Natural killer cell treated with Interleukin-12 subunit alpha and Interleukin-12 subunit beta and Interleukin-15 and Interleukin-18, amount 100 ng/mL, for 72 hours (primary cell): Measurements from ENCODE around the gene DKK3. TPM values are rescaled to one million over a fixed set of nuclear protein-coding genes. Genes with fewer than 3 reads are reported as not detected.

ENCODE experiments used
- ATAC-seq, 2 donors: fragments of 150-1000 bp; cut with Tn5 transposase in 1 of 2; sonication (Bioruptor Pico), chemical (Tn5 transposase) in 1 of 2; 2 replicates each; pipeline ENCODE4 v1.10.0; 2021
- DNase-seq: peaks from one replicate; pipeline ENCODE4 v3.0.0; 2022; ENCODE audit warnings: low spot score
- H3K27ac Mint-ChIP-seq, 2 donors: 1 replicate in 1 of 2; 2 replicates in 1 of 2; pipeline ENCODE4 v1.8.0; 2022; ENCODE audit warnings: mixed read lengths in 2 of 2, mild to moderate bottlenecking in 1 of 2, moderate library complexity in 1 of 2
- H3K27me3 Mint-ChIP-seq, 2 donors: 1 replicate in 1 of 2; 2 replicates in 1 of 2; pipeline ENCODE4 v1.8.0; 2022; ENCODE audit warnings: mixed read lengths in 2 of 2
- H3K36me3 Mint-ChIP-seq: one replicate; pipeline ENCODE4 v1.8.0; 2022; ENCODE audit warnings: mixed read lengths
- H3K4me1 Mint-ChIP-seq, 2 donors: 1 replicate in 1 of 2; 2 replicates in 1 of 2; pipeline ENCODE4 v1.8.0; 2022; ENCODE audit warnings: low read depth in 2 of 2, mixed read lengths in 2 of 2, mild to moderate bottlenecking in 1 of 2
- H3K4me3 Mint-ChIP-seq: one replicate; pipeline ENCODE4 v1.8.0; 2022; ENCODE audit warnings: mixed read lengths
- H3K9me3 Mint-ChIP-seq: 2 replicates; pipeline ENCODE4 v1.8.0; 2022; ENCODE audit warnings: mixed read lengths
- total RNA-seq, 2 donors: library from RNA; stranded (reverse); gene quantifications; one replicate each; pipeline ENCODE4 v1.2.3, GENCODE V29; 2022

DKK3 gene
- total RNA-seq, 2 donors from 2014 or later: not detected

GRCh38 chr11:12020546-12020945 is 12.1 kb upstream of the DKK3 start:
- no peak overlapping the region for H3K4me3 Mint-ChIP-seq
- ATAC-seq (no peak), DNase-seq (no peak)
- no peak overlapping the region for H3K27ac Mint-ChIP-seq
- H3K4me1 Mint-ChIP-seq: no peaks in the 10 kb centered on the region
- no peaks in the 10 kb centered on the region for H3K9me3 Mint-ChIP-seq
- H3K27me3 Mint-ChIP-seq: peaks cover 28 to 35% of the 10 kb centered on the region in 2 donors
- H3K36me3 Mint-ChIP-seq: peaks cover 4% of the 10 kb centered on the region

GRCh38 chr11:12019866-12020416 is 11.5 kb upstream of the DKK3 start:
- Mint-ChIP-seq H3K27ac (no peak overlapping the region), H3K9me3 (no peaks in the 10 kb centered on the region), H3K27me3 (peaks cover 33 to 35% of the 10 kb centered on the region in 2 donors), H3K4me1 (no peaks in the 10 kb centered on the region), H3K4me3 (no peak overlapping the region), H3K36me3 (peaks cover 4% of the 10 kb centered on the region)
- ATAC-seq (no peak), DNase-seq (no peak)

GRCh38 chr11:12019337-12019736 is 10.9 kb upstream of the DKK3 start:
- Mint-ChIP-seq H3K36me3 (peaks cover under 1% of the 10 kb centered on the region), H3K27me3 (peaks cover 30 to 37% of the 10 kb centered on the region in 2 donors), H3K27ac (no peak overlapping the region), H3K9me3 (no peaks in the 10 kb centered on the region), H3K4me1 (no peaks in the 10 kb centered on the region), H3K4me3 (no peak overlapping the region)
- ATAC-seq (no peak), DNase-seq (no peak)

- Mint-ChIP-seq H3K4me1 (no peaks in the 10 kb centered on the region), H3K27ac (no peak overlapping the region), H3K36me3 (no peaks in the 10 kb centered on the region), H3K9me3 (no peaks in the 10 kb centered on the region), H3K4me3 (no peak overlapping the region), H3K27me3 (peaks cover 39 to 48% of the 10 kb centered on the region in 2 donors)
- peak in 1 of 2 donors; percentile 28 for ATAC-seq
- DNase-seq: no peak
Measured at GRCh38 chr11:12017865-12018453, 9.5 kb upstream of the DKK3 start.

- no peaks in the 10 kb centered on the region for H3K4me1 Mint-ChIP-seq
- H3K9me3 Mint-ChIP-seq: no peaks in the 10 kb centered on the region
- H3K36me3 Mint-ChIP-seq: no peaks in the 10 kb centered on the region
- H3K4me3 Mint-ChIP-seq: no peak overlapping the region
- DNase-seq (no peak), ATAC-seq (no peak)
- H3K27ac Mint-ChIP-seq: no peak overlapping the region
- peaks cover 41 to 43% of the 10 kb centered on the region in 2 donors for H3K27me3 Mint-ChIP-seq
Measured at GRCh38 chr11:12017243-12017678, 8.8 kb upstream of the DKK3 start.

GRCh38 chr11:12016246-12016645 is 7.8 kb upstream of the DKK3 start:
- H3K9me3 Mint-ChIP-seq: no peaks in the 10 kb centered on the region
- no peak overlapping the region for H3K27ac Mint-ChIP-seq
- H3K4me3 Mint-ChIP-seq: no peak overlapping the region
- peaks cover 42 to 48% of the 10 kb centered on the region in 2 donors for H3K27me3 Mint-ChIP-seq
- H3K4me1 Mint-ChIP-seq: no peaks in the 10 kb centered on the region
- H3K36me3 Mint-ChIP-seq: no peaks in the 10 kb centered on the region
- DNase-seq: no peak
- ATAC-seq: no peak

GRCh38 chr11:12015486-12015885 is 7.1 kb upstream of the DKK3 start:
- Mint-ChIP-seq H3K27ac (no peak overlapping the region), H3K4me3 (no peak overlapping the region), H3K27me3 (peaks cover 47 to 53% of the 10 kb centered on the region in 2 donors), H3K9me3 (no peaks in the 10 kb centered on the region), H3K4me1 (no peaks in the 10 kb centered on the region), H3K36me3 (no peaks in the 10 kb centered on the region)
- DNase-seq (no peak), ATAC-seq (no peak)

- no peak overlapping the region for H3K27ac Mint-ChIP-seq
- H3K9me3 Mint-ChIP-seq: no peaks in the 10 kb centered on the region
- ATAC-seq: no peak
- H3K36me3 Mint-ChIP-seq: no peaks in the 10 kb centered on the region
- peaks cover 52 to 54% of the 10 kb centered on the region in 2 donors for H3K27me3 Mint-ChIP-seq
- H3K4me1 Mint-ChIP-seq: peaks cover 0 to 4% of the 10 kb centered on the region in 2 donors
- H3K4me3 Mint-ChIP-seq: no peak overlapping the region
- DNase-seq: no peak
Measured at GRCh38 chr11:12013781-12014180, 5.4 kb upstream of the DKK3 start.

GRCh38 chr11:12009617-12010321 is 1.3 kb upstream of the DKK3 start:
- Mint-ChIP-seq H3K27ac (no peak overlapping the region), H3K36me3 (no peaks in the 10 kb centered on the region), H3K4me3 (peak overlapping the region; percentile 73), H3K9me3 (no peaks in the 10 kb centered on the region), H3K4me1 (peaks cover 0 to 4% of the 10 kb centered on the region in 2 donors), H3K27me3 (peaks cover 60 to 74% of the 10 kb centered on the region in 2 donors)
- ATAC-seq (no peak), DNase-seq (no peak)

- H3K9me3 Mint-ChIP-seq: no peaks in the 10 kb centered on the region
- H3K4me1 Mint-ChIP-seq: peaks cover 0 to 4% of the 10 kb centered on the region in 2 donors
- ATAC-seq: peak; percentile 44 to 63
- no peaks in the 10 kb centered on the region for H3K36me3 Mint-ChIP-seq
- H3K4me3 Mint-ChIP-seq: peak overlapping the region; percentile 73
- peaks cover 60 to 81% of the 10 kb centered on the region in 2 donors for H3K27me3 Mint-ChIP-seq
- H3K27ac Mint-ChIP-seq: no peak overlapping the region
- DNase-seq: no peak
Measured at GRCh38 chr11:12008790-12009616, 577 bp upstream of the DKK3 start.

- no peak overlapping the region for H3K27ac Mint-ChIP-seq
Measured at GRCh38 chr11:12007230-12007593, 1.2 kb downstream of the DKK3 start.

GRCh38 chr11:12006552-12007229 is 1.7 kb downstream of the DKK3 start:
- H3K9me3 Mint-ChIP-seq: no peaks in the 10 kb centered on the region
- ATAC-seq: peak in 1 of 2 donors; percentile 8
- H3K4me3 Mint-ChIP-seq: no peak overlapping the region
- no peaks in the 10 kb centered on the region for H3K36me3 Mint-ChIP-seq
- no peak overlapping the region for H3K27ac Mint-ChIP-seq
- H3K4me1 Mint-ChIP-seq: peaks cover 0 to 4% of the 10 kb centered on the region in 2 donors
- DNase-seq: no peak
- H3K27me3 Mint-ChIP-seq: peaks cover 55 to 67% of the 10 kb centered on the region in 2 donors

More at GRCh38 chr11:12007230-12007593, 1.2 kb downstream of the DKK3 start:
- ATAC-seq: no peak
- H3K36me3 Mint-ChIP-seq: no peaks in the 10 kb centered on the region
- peaks cover 57 to 70% of the 10 kb centered on the region in 2 donors for H3K27me3 Mint-ChIP-seq
- no peak for DNase-seq
- no peak overlapping the region for H3K4me3 Mint-ChIP-seq
- H3K4me1 Mint-ChIP-seq: peaks cover 0 to 4% of the 10 kb centered on the region in 2 donors
- H3K9me3 Mint-ChIP-seq: no peaks in the 10 kb centered on the region

- peaks cover 0 to 4% of the 10 kb centered on the region in 2 donors for H3K4me1 Mint-ChIP-seq
- ATAC-seq: no peak
Measured at GRCh38 chr11:12005476-12005875, 3.0 kb downstream of the DKK3 start.

More at GRCh38 chr11:12005476-12005875, 3.0 kb downstream of the DKK3 start:
- Mint-ChIP-seq H3K27me3 (peaks cover 52 to 57% of the 10 kb centered on the region in 2 donors), H3K36me3 (no peaks in the 10 kb centered on the region), H3K27ac (no peak overlapping the region), H3K4me3 (no peak overlapping the region), H3K9me3 (no peaks in the 10 kb centered on the region)
- DNase-seq: no peak
